Upper lobe of left lung (tissue), 6 donors: ENCODE results near the gene WAPL. TPM values are rescaled to one million over a fixed set of nuclear protein-coding genes. Genes with fewer than 3 reads are reported as not detected.

Source experiments
- ATAC-seq, 2 donors: fragments of 200-7000 bp; cut with Tn5 transposase; one replicate each; pipeline ENCODE4 v1.9.1; 2022; ENCODE audit warnings: mild to moderate bottlenecking in 2 of 2, moderate library complexity in 2 of 2; ENCODE audit not compliant: low FRiP score in 2 of 2
- DNase-seq, 2 donors: peaks; one replicate each; pipeline ENCODE4 v3.0.0-alpha.2; 2019 to 2020
- H3K27ac ChIP-seq, 4 donors: fragments of 200-600 bp; sonication (generic); one replicate each; pipeline ENCODE4 v1.5.1; 2016 to 2019
- H3K27me3 ChIP-seq, 4 donors: fragments of 200-600 bp; sonication (generic); one replicate each; pipeline ENCODE4 v1.5.1; 2017 to 2019
- H3K36me3 ChIP-seq, 4 donors: fragments of 200-600 bp; sonication (generic); one replicate each; pipeline ENCODE4 v1.5.1; 2016 to 2019
- H3K4me1 ChIP-seq, 4 donors: fragments of 200-600 bp; sonication (generic); one replicate each; pipeline ENCODE4 v1.5.1; 2018 to 2019
- H3K4me3 ChIP-seq, 4 donors: fragments of 200-600 bp; sonication (generic); one replicate each; pipeline ENCODE4 v1.5.1; 2017 to 2019; ENCODE audit warnings: mild to moderate bottlenecking in 2 of 4, moderate library complexity in 1 of 4
- H3K9me3 ChIP-seq, 4 donors: fragments of 200-600 bp; sonication (generic); one replicate each; pipeline ENCODE4 v1.5.1; 2018 to 2019
- EP300 ChIP-seq, 4 donors: sonication (generic); formaldehyde crosslinking; IDR thresholded peaks; one replicate each; pipeline ENCODE4 v1.5.1; 2017; ENCODE audit warnings: antibody characterized with exemption in 4 of 4, control low read depth in 2 of 4
- POLR2A ChIP-seq, 4 donors: fragments of 450-650 bp; IDR thresholded peaks; one replicate each; pipeline ENCODE4 v1.5.1; 2016 to 2017; ENCODE audit warnings: antibody characterized with exemption in 4 of 4, mild to moderate bottlenecking in 2 of 4
- POLR2AphosphoS5 ChIP-seq, 2 donors: sonication (generic); formaldehyde crosslinking; IDR thresholded peaks; one replicate each; pipeline ENCODE4 v1.5.1; 2017; ENCODE audit warnings: antibody characterized with exemption in 2 of 2
- WGBS, 2 donors: methylation state at CpG; one replicate each; pipeline ENCODE4 v1.1.5; 2017 to 2018; 5-methylcytosine and 5-hydroxymethylcytosine counted together
- total RNA-seq, 6 donors: library from RNA; depleted of rRNA in 4 of 6; stranded (reverse); fragments of >200 nt in 4 of 6; gene quantifications; one replicate each; pipeline versions ENCODE4 v1.1.0 to v1.2.1, GENCODE V29; 2016 to 2021
- TF ChIP-seq, protein P1 (sequence below), 6 experiments: fragments of 450-650 bp in 4 of 6; fragments of 200-600 bp in 2 of 6; sonication (generic) in 2 of 6; IDR thresholded peaks; one replicate each; pipeline ENCODE4 v1.5.1; 2016 to 2019; ENCODE audit warnings: antibody characterized with exemption in 6 of 6
- donor health status: DM: no; HTN: no; CAD: no; lungs with moderate emphysema.
- donor health status: DM: no; HTN: yes; CAD: no; lungs with severe emphysema.

Gene WAPL
- total RNA-seq, 6 donors from 2014 or later = 24.5 to 55.2 (median 38.1) TPM

DNA sequence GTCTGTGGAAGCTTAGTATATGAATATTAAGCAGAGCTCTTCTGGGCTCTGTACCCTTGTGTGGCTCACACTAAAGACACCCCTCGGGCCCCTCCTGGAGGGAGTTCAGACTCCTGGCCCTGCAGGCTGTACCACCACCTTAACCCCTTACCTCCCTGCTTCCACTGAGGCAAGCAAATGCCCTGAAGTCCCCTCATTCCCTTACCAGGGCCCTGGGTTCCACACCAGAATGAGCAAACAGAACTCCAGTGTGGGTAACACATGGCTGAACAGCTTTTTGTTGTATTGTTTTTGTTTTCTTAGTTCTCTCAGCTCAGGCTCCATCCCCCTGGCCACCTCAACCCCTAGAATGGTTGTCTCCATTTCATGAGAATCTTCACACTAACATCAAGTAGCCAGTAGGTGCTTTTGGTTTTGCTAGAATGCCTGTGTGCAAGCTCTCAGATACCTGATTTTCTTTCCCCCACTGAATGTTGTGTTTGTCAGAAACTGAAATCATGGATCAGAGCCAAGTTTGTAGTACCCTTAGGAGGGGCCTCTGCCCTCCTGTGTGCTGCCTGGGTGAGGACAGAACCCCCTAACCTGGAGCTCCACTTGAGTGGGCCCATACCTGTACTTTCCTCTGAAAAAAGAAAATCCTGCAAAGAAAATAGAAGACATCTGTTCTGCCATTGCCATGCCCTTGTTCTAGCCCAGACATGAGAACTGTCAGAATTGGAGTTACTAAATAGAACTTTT, 2.8 kb upstream of the WAPL start:
- no peaks in the 10 kb centered on the region for H3K9me3 ChIP-seq
- no peaks in the 10 kb centered on the region for H3K36me3 ChIP-seq
- ATAC-seq = no peak
- DNase-seq = no peak
- 18 to 30% methylated on average over 1 of the region's 1 CpG for WGBS, 2 donors
- TF ChIP-seq EP300 (IDR thresholded peaks at IDR 0.05) = no peak
- peaks cover 24 to 35% (median 29%) of the 10 kb centered on the region in 4 donors for H3K4me1 ChIP-seq
- no peak overlapping the region for H3K4me3 ChIP-seq
- H3K27me3 ChIP-seq = no peaks in the 10 kb centered on the region
- H3K27ac ChIP-seq = no peak overlapping the region

DNA sequence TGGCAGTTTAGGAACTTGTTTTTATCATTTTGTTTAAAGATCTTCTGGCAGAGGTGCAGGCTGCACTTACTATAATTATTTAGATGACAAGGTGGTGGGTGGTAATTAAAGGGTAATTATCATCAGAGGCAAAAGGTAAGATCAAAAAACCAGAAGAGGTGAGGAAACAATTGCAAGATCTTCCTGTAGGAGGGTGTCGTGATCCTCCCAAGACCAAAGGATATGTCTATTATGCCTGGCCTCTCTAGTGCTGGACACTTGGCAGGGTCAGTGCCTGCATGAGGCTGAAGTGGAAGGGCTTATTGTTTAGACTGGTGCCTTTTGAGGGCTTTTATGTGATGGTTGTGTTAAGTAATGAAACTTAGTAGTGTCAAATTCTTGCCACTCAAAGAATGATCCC, 1.8 kb upstream of the WAPL start:
- WGBS, 2 donors = 56 to 65% methylated on average over 1 of the region's 1 CpG
- no peak overlapping the region for H3K4me3 ChIP-seq
- H3K27ac ChIP-seq = no peak overlapping the region
- H3K27me3 ChIP-seq = no peaks in the 10 kb centered on the region
- DNase-seq = peak in 1 of 2 donors; percentile 43
- H3K36me3 ChIP-seq = no peaks in the 10 kb centered on the region
- ATAC-seq = no peak
- peaks cover 33 to 45% (median 34%) of the 10 kb centered on the region in 4 donors for H3K4me1 ChIP-seq
- TF ChIP-seq, protein P1, sequence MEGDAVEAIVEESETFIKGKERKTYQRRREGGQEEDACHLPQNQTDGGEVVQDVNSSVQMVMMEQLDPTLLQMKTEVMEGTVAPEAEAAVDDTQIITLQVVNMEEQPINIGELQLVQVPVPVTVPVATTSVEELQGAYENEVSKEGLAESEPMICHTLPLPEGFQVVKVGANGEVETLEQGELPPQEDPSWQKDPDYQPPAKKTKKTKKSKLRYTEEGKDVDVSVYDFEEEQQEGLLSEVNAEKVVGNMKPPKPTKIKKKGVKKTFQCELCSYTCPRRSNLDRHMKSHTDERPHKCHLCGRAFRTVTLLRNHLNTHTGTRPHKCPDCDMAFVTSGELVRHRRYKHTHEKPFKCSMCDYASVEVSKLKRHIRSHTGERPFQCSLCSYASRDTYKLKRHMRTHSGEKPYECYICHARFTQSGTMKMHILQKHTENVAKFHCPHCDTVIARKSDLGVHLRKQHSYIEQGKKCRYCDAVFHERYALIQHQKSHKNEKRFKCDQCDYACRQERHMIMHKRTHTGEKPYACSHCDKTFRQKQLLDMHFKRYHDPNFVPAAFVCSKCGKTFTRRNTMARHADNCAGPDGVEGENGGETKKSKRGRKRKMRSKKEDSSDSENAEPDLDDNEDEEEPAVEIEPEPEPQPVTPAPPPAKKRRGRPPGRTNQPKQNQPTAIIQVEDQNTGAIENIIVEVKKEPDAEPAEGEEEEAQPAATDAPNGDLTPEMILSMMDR (IDR thresholded peaks at IDR 0.05) = peak in 3 of 6 experiments; percentile 12 to 36 (median 16)
- no peak for TF ChIP-seq POLR2A (IDR thresholded peaks at IDR 0.05)
- H3K9me3 ChIP-seq = no peaks in the 10 kb centered on the region

DNA sequence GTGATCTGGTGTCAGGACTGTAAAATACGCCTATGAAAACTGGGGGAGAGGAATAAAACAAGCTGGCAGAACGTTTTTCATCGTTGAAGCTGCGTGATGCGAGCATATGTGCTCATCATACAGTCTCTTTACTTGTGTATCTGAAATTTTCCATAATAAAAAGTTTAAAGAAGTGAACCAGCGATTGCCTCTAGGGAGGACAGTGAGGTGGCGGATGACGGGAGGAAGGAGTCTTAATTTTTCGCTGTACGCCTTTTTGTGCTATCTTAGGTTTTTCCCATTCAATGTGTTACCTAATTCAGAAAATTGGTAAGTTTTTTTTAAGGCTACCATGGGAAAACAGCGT, 891 bp upstream of the WAPL start:
- TF ChIP-seq, protein P1 (IDR thresholded peaks at IDR 0.05) = no peak
- no peak for TF ChIP-seq POLR2AphosphoS5 (IDR thresholded peaks at IDR 0.05)
- no peak for TF ChIP-seq EP300 (IDR thresholded peaks at IDR 0.05)
- TF ChIP-seq POLR2A (IDR thresholded peaks at IDR 0.05) = no peak
- Histone ChIP-seq H3K4me3 (peak overlapping the region; percentile 77 to 99 (median 94)), H3K27ac (peak overlapping the region in 1 of 4 donors; percentile 99), H3K27me3 (no peaks in the 10 kb centered on the region), H3K36me3 (peaks cover 0 to 3% (median 0%) of the 10 kb centered on the region in 4 donors), H3K9me3 (no peaks in the 10 kb centered on the region), H3K4me1 (peaks cover 39 to 54% (median 41%) of the 10 kb centered on the region in 4 donors)
- no peak for DNase-seq
- ATAC-seq = no peak
- WGBS, 2 donors = 27 to 38% methylated on average over 11 of the region's 11 CpGs

DNA sequence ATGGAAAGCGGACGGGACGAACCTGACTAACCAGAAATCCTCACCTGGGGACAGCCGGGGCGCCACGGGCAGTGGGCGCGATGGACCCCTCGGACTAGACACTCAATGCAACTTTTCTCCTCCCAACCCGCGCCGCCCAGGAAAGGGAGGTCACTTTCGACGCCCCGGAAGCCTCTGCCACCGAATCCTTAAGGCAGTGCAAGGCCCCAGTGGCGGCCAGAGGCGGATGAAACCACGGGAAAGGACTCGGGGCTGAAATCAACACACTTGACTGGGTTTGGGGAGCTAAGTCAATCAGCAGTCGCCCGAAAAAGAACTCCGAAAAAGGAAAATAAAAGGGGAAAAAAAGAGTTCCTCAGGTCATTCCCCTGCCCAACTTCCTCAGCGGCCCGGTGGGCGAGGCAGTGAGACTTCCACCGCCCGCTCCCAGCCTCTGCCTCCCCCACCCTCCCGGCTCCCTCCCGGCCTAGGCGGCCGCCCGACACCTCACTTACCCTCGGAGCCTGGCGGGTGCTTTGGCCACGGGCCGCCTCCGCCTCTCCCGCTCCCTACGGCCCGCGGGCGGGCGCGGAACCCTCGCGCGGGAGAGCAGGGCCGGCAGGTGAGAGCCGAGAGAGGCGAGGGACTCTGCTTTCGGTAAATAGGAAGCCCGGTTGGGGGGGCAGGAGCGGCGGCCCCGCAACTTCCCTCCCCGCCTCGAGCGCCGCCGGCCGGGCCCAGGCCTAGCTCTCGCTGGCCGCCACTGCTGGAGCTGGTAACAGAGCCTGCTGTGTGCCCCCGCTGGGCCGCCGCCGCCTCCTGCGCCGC, 518 bp downstream of the WAPL start:
- H3K9me3 ChIP-seq = no peaks in the 10 kb centered on the region
- peak overlapping the region; percentile 98 to 99 (median 98) for H3K27ac ChIP-seq
- no peaks in the 10 kb centered on the region for H3K27me3 ChIP-seq
- H3K4me3 ChIP-seq = peak overlapping the region; percentile 77 to 99 (median 94)
- DNase-seq (peak; percentile 75 to 84), ATAC-seq (peak; percentile 61 to 82)
- WGBS, 2 donors = 1% methylated on average over 35 to 48 of the region's 70 CpGs
- peaks cover 0 to 17% (median 1%) of the 10 kb centered on the region in 4 donors for H3K36me3 ChIP-seq
- TF ChIP-seq, protein P1 (IDR thresholded peaks at IDR 0.05) = peak in 1 of 6 experiments; percentile 3
- TF ChIP-seq EP300 (IDR thresholded peaks at IDR 0.05) (no peak), POLR2A (IDR thresholded peaks at IDR 0.05) (no peak), POLR2AphosphoS5 (IDR thresholded peaks at IDR 0.05) (peak in 1 of 2 donors; percentile 46)
- peaks cover 43 to 58% (median 49%) of the 10 kb centered on the region in 4 donors for H3K4me1 ChIP-seq

DNA sequence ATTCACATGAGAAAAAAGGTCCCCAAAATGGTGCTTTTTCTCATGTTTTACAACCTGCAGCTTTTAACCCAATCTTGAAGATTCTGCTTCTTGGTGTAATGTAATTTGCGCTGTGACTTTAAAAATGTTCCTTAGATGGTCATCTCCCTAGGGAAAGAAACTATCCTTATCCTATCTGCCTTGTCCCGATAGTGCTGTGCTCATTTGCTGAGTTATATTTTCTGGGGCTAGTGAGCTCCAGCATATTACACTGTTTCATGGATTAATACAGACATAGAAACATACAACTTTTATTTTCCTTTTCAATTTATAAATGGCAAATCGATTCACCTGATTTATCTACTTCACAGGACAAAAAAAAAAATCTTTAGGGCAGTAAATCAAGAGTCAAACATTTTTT, 2.8 kb downstream of the WAPL start:
- DNase-seq (no peak), ATAC-seq (no peak)
- no peaks in the 10 kb centered on the region for H3K9me3 ChIP-seq
- H3K27me3 ChIP-seq = no peaks in the 10 kb centered on the region
- TF ChIP-seq EP300 (IDR thresholded peaks at IDR 0.05) (no peak), POLR2A (IDR thresholded peaks at IDR 0.05) (no peak), POLR2AphosphoS5 (IDR thresholded peaks at IDR 0.05) (no peak)
- TF ChIP-seq, protein P1 (IDR thresholded peaks at IDR 0.05) = no peak
- peaks cover 0 to 31% (median 14%) of the 10 kb centered on the region in 4 donors for H3K36me3 ChIP-seq
- peaks cover 41 to 66% (median 58%) of the 10 kb centered on the region in 4 donors for H3K4me1 ChIP-seq
- no peak overlapping the region for H3K27ac ChIP-seq
- WGBS, 2 donors = 77 to 79% methylated on average over 3 of the region's 3 CpGs
- H3K4me3 ChIP-seq = no peak overlapping the region
